Ovary (tissue), 3 donors: ENCODE results near the gene RABAC1.

ENCODE experiments used
- EP300 ChIP-seq: sonication (generic); formaldehyde crosslinking; IDR thresholded peaks from one replicate; pipeline ENCODE4 v1.6.1; 2017; ENCODE audit warnings: antibody characterized with exemption
- POLR2A ChIP-seq: fragments of 450-650 bp; IDR thresholded peaks from one replicate; pipeline ENCODE4 v1.6.1; 2017; ENCODE audit warnings: antibody characterized with exemption, mild to moderate bottlenecking, moderate library complexity
- TF ChIP-seq, protein P1 (sequence below), 3 donors: fragments of 450-650 bp in 2 of 3; fragments of 200-600 bp in 1 of 3; IDR thresholded peaks; one replicate each; pipeline versions ENCODE4 v1.5.1 to v1.8.0; 2016 to 2022; ENCODE audit warnings: antibody characterized with exemption in 3 of 3, mild to moderate bottlenecking in 1 of 3
- donor health status: DM: no; HTN: no; CAD: no.

DNA sequence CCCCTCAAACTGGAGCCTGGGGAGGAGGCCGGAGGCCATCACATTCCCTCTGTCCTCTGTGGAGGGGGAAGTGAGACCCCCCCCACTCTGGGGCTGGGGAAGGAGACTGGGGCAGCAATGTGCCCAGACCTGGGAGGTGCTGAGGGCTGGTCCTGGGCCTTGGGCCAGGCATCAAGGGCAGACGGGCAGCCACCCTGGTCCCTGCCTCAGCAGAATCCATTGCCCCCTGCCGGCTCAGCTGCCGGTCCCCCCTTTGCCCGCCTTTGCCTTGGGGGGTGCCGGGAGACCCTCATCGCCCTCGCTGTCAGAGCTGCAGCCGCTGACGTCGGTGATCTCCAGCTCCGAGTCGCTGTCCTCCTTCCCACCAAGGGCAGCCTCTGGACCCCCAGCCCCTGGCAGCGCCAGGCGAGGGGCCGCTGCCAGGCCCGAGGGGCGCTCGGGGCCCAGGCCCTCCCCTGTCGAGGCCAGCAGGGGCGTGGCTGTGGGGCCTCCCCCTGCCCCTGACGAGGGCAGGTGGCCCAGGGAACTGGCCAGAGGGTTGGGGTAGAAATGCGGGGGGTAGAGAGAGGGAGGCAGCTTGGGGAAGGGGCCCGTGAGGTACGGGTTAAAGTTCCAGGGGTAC, 51.0 kb downstream of the RABAC1 start:
- TF ChIP-seq, protein P1, sequence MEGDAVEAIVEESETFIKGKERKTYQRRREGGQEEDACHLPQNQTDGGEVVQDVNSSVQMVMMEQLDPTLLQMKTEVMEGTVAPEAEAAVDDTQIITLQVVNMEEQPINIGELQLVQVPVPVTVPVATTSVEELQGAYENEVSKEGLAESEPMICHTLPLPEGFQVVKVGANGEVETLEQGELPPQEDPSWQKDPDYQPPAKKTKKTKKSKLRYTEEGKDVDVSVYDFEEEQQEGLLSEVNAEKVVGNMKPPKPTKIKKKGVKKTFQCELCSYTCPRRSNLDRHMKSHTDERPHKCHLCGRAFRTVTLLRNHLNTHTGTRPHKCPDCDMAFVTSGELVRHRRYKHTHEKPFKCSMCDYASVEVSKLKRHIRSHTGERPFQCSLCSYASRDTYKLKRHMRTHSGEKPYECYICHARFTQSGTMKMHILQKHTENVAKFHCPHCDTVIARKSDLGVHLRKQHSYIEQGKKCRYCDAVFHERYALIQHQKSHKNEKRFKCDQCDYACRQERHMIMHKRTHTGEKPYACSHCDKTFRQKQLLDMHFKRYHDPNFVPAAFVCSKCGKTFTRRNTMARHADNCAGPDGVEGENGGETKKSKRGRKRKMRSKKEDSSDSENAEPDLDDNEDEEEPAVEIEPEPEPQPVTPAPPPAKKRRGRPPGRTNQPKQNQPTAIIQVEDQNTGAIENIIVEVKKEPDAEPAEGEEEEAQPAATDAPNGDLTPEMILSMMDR (IDR thresholded peaks at IDR 0.05) = no peak
- TF ChIP-seq POLR2A (no peak), EP300 (no peak)
